Activated B cell treated with CpG ODN at 0.5 μM for 24 hours (primary cell): ENCODE data around the gene TET1. TPM values are rescaled to one million over a fixed set of nuclear protein-coding genes. Genes with fewer than 3 reads are reported as not detected.

ENCODE experiments used
- ATAC-seq: fragments of 200-7000 bp; cut with Tn5 transposase; one replicate; pipeline ENCODE4 v1.10.0; 2021; ENCODE audit warnings: low read depth, mild to moderate bottlenecking, moderate library complexity
- CTCF ChIA-PET: fragments of 350-600 bp; sonication (Branson Sonifier 250); formaldehyde crosslinking; loops from one replicate; lab custom pipeline; 2021; ENCODE audit warnings: antibody characterized with exemption; lab: Charles Lee
- POLR2A ChIA-PET: fragments of 350-600 bp; sonication (Branson Sonifier 250); formaldehyde crosslinking; loops from one replicate; lab custom pipeline; 2021; ENCODE audit warnings: antibody characterized with exemption; lab: Charles Lee
- DNase-seq: peaks from one replicate; pipeline ENCODE4 v3.0.0; 2022
- H3K27ac Mint-ChIP-seq: one replicate; pipeline ENCODE4 v1.8.0; 2020; ENCODE audit warnings: mixed read lengths
- H3K27me3 Mint-ChIP-seq: one replicate; pipeline ENCODE4 v1.8.0; 2021; ENCODE audit warnings: mixed read lengths
- H3K36me3 Mint-ChIP-seq: one replicate; pipeline ENCODE4 v1.8.0; 2021; ENCODE audit warnings: low read depth, mixed read lengths
- H3K4me1 Mint-ChIP-seq: one replicate; pipeline ENCODE4 v1.8.0; 2021; ENCODE audit warnings: mixed read lengths
- H3K4me3 Mint-ChIP-seq: one replicate; pipeline ENCODE4 v1.8.0; 2020; ENCODE audit warnings: mild to moderate bottlenecking, mixed read lengths
- H3K9me3 Mint-ChIP-seq: one replicate; pipeline ENCODE4 v1.8.0; 2020; ENCODE audit warnings: mixed read lengths
- CTCF ChIP-seq: fragments of 200-600 bp; IDR thresholded peaks from one replicate; pipeline ENCODE4 v1.8.0; 2022; ENCODE audit warnings: antibody characterized with exemption, mild to moderate bottlenecking
- intact Hi-C: fragments of 100-400 bp; cut with micrococcal nuclease; formaldehyde crosslinking; loops from one replicate; pipeline ENCODE4 v1.15.1; 2024
- total RNA-seq: library from RNA; stranded (reverse); gene quantifications from 2 replicates; pipeline ENCODE4 v1.2.3, GENCODE V29; 2022

The TET1 gene
- total RNA-seq, 1 donor from 2014 or later, result 0.69 TPM

- Mint-ChIP-seq H3K9me3 (no peaks in the 10 kb centered on the region), H3K4me1 (peaks cover 25% of the 10 kb centered on the region), H3K36me3 (no peaks in the 10 kb centered on the region), H3K4me3 (no peak overlapping the region), H3K27ac (no peak overlapping the region), H3K27me3 (peaks cover 55% of the 10 kb centered on the region)
- no peak for DNase-seq
- intact Hi-C loops, result loop anchor here (10.0 kb wide), 1 partner anchor 260 kb away; the partner anchor contains the start of gene STOX1
- POLR2A ChIA-PET, result no interaction called here
- ATAC-seq, result no peak
- TF ChIP-seq CTCF, result no peak
- CTCF ChIA-PET, result no interaction called here
Observed at GRCh38 chr10:68564712-68565111, 4.6 kb downstream of the TET1 start.

- no peak for TF ChIP-seq CTCF
- H3K27ac Mint-ChIP-seq, result no peak overlapping the region
- ChIA-PET CTCF (no interaction called here), POLR2A (no interaction called here)
- no peak for ATAC-seq
- no peak for DNase-seq
- H3K9me3 Mint-ChIP-seq, result no peaks in the 10 kb centered on the region
- no peak overlapping the region for H3K4me3 Mint-ChIP-seq
- H3K27me3 Mint-ChIP-seq, result peaks cover 52% of the 10 kb centered on the region
- H3K4me1 Mint-ChIP-seq, result peaks cover 18% of the 10 kb centered on the region
- no peaks in the 10 kb centered on the region for H3K36me3 Mint-ChIP-seq
- intact Hi-C loops, result loop anchor here (10.0 kb wide), 1 partner anchor 259 kb away; the partner anchor contains the start of gene STOX1
Observed at GRCh38 chr10:68565658-68566057, 5.5 kb downstream of the TET1 start.

GRCh38 chr10:68566351-68566750 is 6.2 kb downstream of the TET1 start:
- peaks cover 48% of the 10 kb centered on the region for H3K27me3 Mint-ChIP-seq
- H3K9me3 Mint-ChIP-seq, result no peaks in the 10 kb centered on the region
- ATAC-seq (no peak), DNase-seq (no peak)
- peaks cover 14% of the 10 kb centered on the region for H3K4me1 Mint-ChIP-seq
- no peak overlapping the region for H3K27ac Mint-ChIP-seq
- no peaks in the 10 kb centered on the region for H3K36me3 Mint-ChIP-seq
- TF ChIP-seq CTCF, result no peak
- H3K4me3 Mint-ChIP-seq, result no peak overlapping the region
- ChIA-PET POLR2A (no interaction called here), CTCF (no interaction called here)
- intact Hi-C loops, result loop anchor here (10.0 kb wide), 1 partner anchor 258 kb away; the partner anchor contains the start of gene STOX1

GRCh38 chr10:68566955-68567354 is 6.8 kb downstream of the TET1 start:
- H3K36me3 Mint-ChIP-seq, result no peaks in the 10 kb centered on the region
- ChIA-PET CTCF (no interaction called here), POLR2A (no interaction called here)
- intact Hi-C loops, result loop anchor here (10.0 kb wide), 1 partner anchor 258 kb away; the partner anchor contains the start of gene STOX1
- no peak for TF ChIP-seq CTCF
- peaks cover 44% of the 10 kb centered on the region for H3K27me3 Mint-ChIP-seq
- no peak for ATAC-seq
- peaks cover 10% of the 10 kb centered on the region for H3K4me1 Mint-ChIP-seq
- H3K27ac Mint-ChIP-seq, result no peak overlapping the region
- no peak overlapping the region for H3K4me3 Mint-ChIP-seq
- no peaks in the 10 kb centered on the region for H3K9me3 Mint-ChIP-seq
- no peak for DNase-seq

- intact Hi-C loops, result no loop called here
- Mint-ChIP-seq H3K27me3 (peaks cover 19% of the 10 kb centered on the region), H3K4me1 (no peaks in the 10 kb centered on the region), H3K36me3 (no peaks in the 10 kb centered on the region), H3K4me3 (no peak overlapping the region), H3K9me3 (no peaks in the 10 kb centered on the region), H3K27ac (no peak overlapping the region)
- TF ChIP-seq CTCF, result no peak
- POLR2A ChIA-PET, result no interaction called here
- DNase-seq (no peak), ATAC-seq (no peak)
- CTCF ChIA-PET, result interaction anchor here (1.2 kb wide), 1 partner anchor 21 kb away, joined by 3 read pairs; no protein-coding TSS in a partner anchor
Observed at GRCh38 chr10:68572151-68572550, 12.0 kb downstream of the TET1 start.
